CD4-positive, alpha-beta memory T cell (primary cell): ENCODE data around the gene RASSF3. TPM values are rescaled to one million over a fixed set of nuclear protein-coding genes. Genes with fewer than 3 reads are reported as not detected.
"Not testable (repeated sequence)": the region's sequence is repeated elsewhere in the genome, so short reads cannot be mapped to it uniquely, and the experiment has no call there.

Experiments used
- CTCF ChIA-PET: fragments of 350-600 bp; sonication (Branson Sonifier 250); formaldehyde crosslinking; loops from one replicate; lab custom pipeline; 2021; ENCODE audit warnings: inconsistent platforms; ENCODE audit not compliant: partially characterized antibody; lab: Charles Lee
- POLR2A ChIA-PET: fragments of 350-600 bp; sonication (Branson Sonifier 250); formaldehyde crosslinking; loops from one replicate; lab custom pipeline; 2021; ENCODE audit not compliant: partially characterized antibody; lab: Charles Lee
- DNase-seq, 5 donors: peaks; one replicate each; pipeline versions ENCODE4 v3.0.0 to v3.0.0-alpha.2; 2020 to 2022; ENCODE audit warnings: mixed read lengths in 1 of 5
- H3K27ac ChIP-seq: one replicate; pipeline ENCODE4 v1.7.0; 2013; ENCODE audit warnings: low read depth, low read length
- H3K27me3 ChIP-seq: 2 replicates; pipeline ENCODE4 v1.7.0; 2013; ENCODE audit warnings: mild to moderate bottlenecking, low read length, moderate library complexity; ENCODE audit not compliant: insufficient read depth
- H3K36me3 ChIP-seq: 2 replicates; pipeline ENCODE4 v1.7.0; 2013; ENCODE audit warnings: mild to moderate bottlenecking, low read length, moderate library complexity; ENCODE audit not compliant: insufficient read depth
- H3K4me1 ChIP-seq: 2 replicates; pipeline ENCODE4 v1.7.0; 2013; ENCODE audit warnings: mild to moderate bottlenecking, low read length, moderate library complexity; ENCODE audit not compliant: insufficient read depth
- H3K4me3 ChIP-seq, 2 donors: one replicate each; pipeline ENCODE4 v1.7.0; 2013; ENCODE audit warnings: low read length in 2 of 2, mild to moderate bottlenecking in 1 of 2
- H3K9me3 ChIP-seq, 2 donors: one replicate each; pipeline ENCODE4 v1.7.0; 2013; ENCODE audit warnings: low read length in 2 of 2, control low read depth in 1 of 2; ENCODE audit not compliant: control insufficient read depth in 1 of 2
- H3K27ac Mint-ChIP-seq, 7 donors: one replicate each; pipeline ENCODE4 v1.8.0; 2020 to 2021; ENCODE audit warnings: mixed read lengths in 7 of 7, mild to moderate bottlenecking in 6 of 7, inconsistent platforms in 3 of 7, moderate library complexity in 3 of 7
- H3K27me3 Mint-ChIP-seq, 2 donors: one replicate each; pipeline ENCODE4 v1.8.0; 2020 to 2021; ENCODE audit warnings: mixed read lengths in 2 of 2
- H3K36me3 Mint-ChIP-seq, 2 donors: one replicate each; pipeline ENCODE4 v1.8.0; 2020 to 2021; ENCODE audit warnings: mixed read lengths in 2 of 2, inconsistent platforms in 1 of 2, mild to moderate bottlenecking in 1 of 2
- H3K4me1 Mint-ChIP-seq, 4 donors: one replicate each; pipeline ENCODE4 v1.8.0; 2020 to 2021; ENCODE audit warnings: mixed read lengths in 4 of 4, mild to moderate bottlenecking in 1 of 4
- H3K4me3 Mint-ChIP-seq, 8 donors: one replicate each; pipeline ENCODE4 v1.8.0; 2020 to 2021; ENCODE audit warnings: mixed read lengths in 8 of 8, mild to moderate bottlenecking in 7 of 8, moderate library complexity in 6 of 8, inconsistent platforms in 3 of 8
- H3K9me3 Mint-ChIP-seq, 8 donors: one replicate each; pipeline ENCODE4 v1.8.0; 2020 to 2021; ENCODE audit warnings: mixed read lengths in 8 of 8, mild to moderate bottlenecking in 5 of 8, inconsistent platforms in 3 of 8, moderate library complexity in 1 of 8
- intact Hi-C: fragments of 100-400 bp; cut with micrococcal nuclease; formaldehyde crosslinking; loops from one replicate; pipeline ENCODE4 v1.15.1; 2023
- polyA plus RNA-seq, 2 donors: library from polyadenylated mRNA; unstranded; fragments of 300-500 nt; fragmentation: Illumina TruSeq; gene quantifications; one replicate each; pipeline ENCODE4 v1.2.3, GENCODE V29; 2021
- total RNA-seq, 2 experiments: library from RNA; stranded (reverse); gene quantifications; one replicate each; pipeline ENCODE4 v1.2.3, GENCODE V29; 2021

The RASSF3 gene
- total and polyA plus RNA-seq, 4 experiments from 2014 or later = 5.2 to 159 (median 85.7) TPM

- H3K27me3 Mint-ChIP-seq = no peaks in the 10 kb centered on the region
- peaks cover 5 to 38% of the 10 kb centered on the region in 2 donors for H3K36me3 Mint-ChIP-seq
- ChIA-PET POLR2A (interaction anchor here (0.9 to 12.2 kb wide), 23 partner anchors 8 to 94 kb away, joined by 3 to 334 read pairs (median 8); no protein-coding TSS in a partner anchor), CTCF (interaction anchor here (0.8 to 5.5 kb wide), 19 partner anchors 8 to 86 kb away, joined by 3 to 87 read pairs (median 8); no protein-coding TSS in a partner anchor)
- Histone ChIP-seq H3K27ac (peak overlapping the region; percentile 88), H3K9me3 (no peaks in the 10 kb centered on the region), H3K27me3 (no peaks in the 10 kb centered on the region), H3K4me3 (peak overlapping the region; percentile 45 to 76), H3K4me1 (peaks cover 35% of the 10 kb centered on the region), H3K36me3 (no peaks in the 10 kb centered on the region)
- peaks cover 23 to 59% (median 35%) of the 10 kb centered on the region in 4 donors for H3K4me1 Mint-ChIP-seq
- DNase-seq = peak in 4 of 5 donors; percentile 28 to 46 (median 44)
- H3K4me3 Mint-ChIP-seq = peak overlapping the region; percentile 88 to 99 (median 94)
- H3K27ac Mint-ChIP-seq = peak overlapping the region; percentile 92 to 98 (median 96)
- intact Hi-C loops = loop anchor here (1.0 to 5.0 kb wide), 9 partner anchors 10 to 207 kb away; partner anchors contain the start of genes GNS, TBK1 and XPOT
- no peaks in the 10 kb centered on the region for H3K9me3 Mint-ChIP-seq
Observed at GRCh38 chr12:64609536-64610078, 688 bp upstream of the RASSF3 start.

- POLR2A ChIA-PET = interaction anchor here (0.6 to 12.2 kb wide), 25 partner anchors 10 to 1677 kb away, joined by 3 to 334 read pairs (median 6); partner anchors contain the start of gene XPOT
- no peaks in the 10 kb centered on the region for H3K27me3 ChIP-seq
Observed at GRCh38 chr12:64610660-64611340, 505 bp downstream of the RASSF3 start.

GRCh38 chr12:64611341-64612284 is 1.3 kb downstream of the RASSF3 start:
- ChIA-PET POLR2A (interaction anchor here (0.6 to 12.2 kb wide), 25 partner anchors 9 to 1677 kb away, joined by 3 to 334 read pairs (median 6); partner anchors contain the start of gene XPOT), CTCF (interaction anchor here (0.8 to 5.5 kb wide), 20 partner anchors 9 to 89 kb away, joined by 3 to 87 read pairs (median 5); no protein-coding TSS in a partner anchor)
- Histone ChIP-seq H3K9me3 (no peaks in the 10 kb centered on the region), H3K36me3 (peaks cover 15% of the 10 kb centered on the region), H3K27ac (peak overlapping the region; percentile 83), H3K4me3 (peak overlapping the region; percentile 91 to 95), H3K4me1 (peaks cover 55% of the 10 kb centered on the region), H3K27me3 (no peaks in the 10 kb centered on the region)
- intact Hi-C loops = loop anchor here (2.0 to 5.0 kb wide), 2 partner anchors 13 to 159 kb away; partner anchors contain the start of gene TBK1
- DNase-seq = peak in 4 of 5 donors; percentile 30 to 61 (median 37)
- H3K27me3 Mint-ChIP-seq = no peaks in the 10 kb centered on the region
- H3K4me3 Mint-ChIP-seq = peak overlapping the region; percentile 94 to 99 (median 98)
- H3K27ac Mint-ChIP-seq = peak overlapping the region; percentile 87 to 97 (median 95)
- H3K4me1 Mint-ChIP-seq = peaks cover 34 to 72% (median 43%) of the 10 kb centered on the region in 4 donors
- H3K36me3 Mint-ChIP-seq = peaks cover 21 to 57% of the 10 kb centered on the region in 2 donors
- no peaks in the 10 kb centered on the region for H3K9me3 Mint-ChIP-seq

More at GRCh38 chr12:64610660-64611340, 505 bp downstream of the RASSF3 start:
- peaks cover 7% of the 10 kb centered on the region for H3K36me3 ChIP-seq
- Mint-ChIP-seq H3K4me1 (peaks cover 28 to 70% (median 41%) of the 10 kb centered on the region in 4 donors), H3K36me3 (peaks cover 13 to 49% of the 10 kb centered on the region in 2 donors), H3K9me3 (no peaks in the 10 kb centered on the region), H3K4me3 (peak overlapping the region; percentile 94 to 99 (median 98)), H3K27ac (peak overlapping the region; percentile 87 to 97 (median 95)), H3K27me3 (no peaks in the 10 kb centered on the region)
- peaks cover 47% of the 10 kb centered on the region for H3K4me1 ChIP-seq
- H3K9me3 ChIP-seq = no peaks in the 10 kb centered on the region
- peak overlapping the region; percentile 83 for H3K27ac ChIP-seq
- intact Hi-C loops = loop anchor here (2.0 to 5.0 kb wide), 2 partner anchors 14 to 158 kb away; partner anchors contain the start of gene TBK1
- CTCF ChIA-PET = interaction anchor here (0.8 to 5.5 kb wide), 20 partner anchors 10 to 90 kb away, joined by 3 to 87 read pairs (median 4); no protein-coding TSS in a partner anchor
- peak; percentile 60 to 84 (median 65) for DNase-seq
- peak overlapping the region; percentile 91 to 95 for H3K4me3 ChIP-seq

- DNase-seq = no peak
- ChIA-PET POLR2A (interaction anchor here (0.8 to 12.2 kb wide), 6 partner anchors 14 to 80 kb away, joined by 4 to 334 read pairs (median 98); no protein-coding TSS in a partner anchor), CTCF (interaction anchor here (1.0 to 3.5 kb wide), 8 partner anchors 11 to 72 kb away, joined by 3 to 20 read pairs (median 4); no protein-coding TSS in a partner anchor)
- H3K9me3 ChIP-seq = no peaks in the 10 kb centered on the region
- peaks cover 40 to 85% (median 52%) of the 10 kb centered on the region in 4 donors for H3K4me1 Mint-ChIP-seq
- no peaks in the 10 kb centered on the region for H3K27me3 ChIP-seq
- H3K9me3 Mint-ChIP-seq = no peaks in the 10 kb centered on the region
- H3K4me3 ChIP-seq = peak overlapping the region; percentile 91 to 95
- peaks cover 64% of the 10 kb centered on the region for H3K4me1 ChIP-seq
- peaks cover 16% of the 10 kb centered on the region for H3K36me3 ChIP-seq
- no peaks in the 10 kb centered on the region for H3K27me3 Mint-ChIP-seq
- peaks cover 25 to 67% of the 10 kb centered on the region in 2 donors for H3K36me3 Mint-ChIP-seq
- intact Hi-C loops = loop anchor here (5.0 kb wide), 1 partner anchor 161 kb away; the partner anchor contains the start of gene TBK1
- peak overlapping the region; percentile 94 to 99 (median 98) for H3K4me3 Mint-ChIP-seq
- H3K27ac ChIP-seq = peak overlapping the region; percentile 83
- peak overlapping the region; percentile 85 to 96 (median 95) for H3K27ac Mint-ChIP-seq
Observed at GRCh38 chr12:64612843-64613242, 2.5 kb downstream of the RASSF3 start.

- H3K27me3 ChIP-seq, H3K27me3 Mint-ChIP-seq, H3K9me3 Mint-ChIP-seq, H3K27ac ChIP-seq, DNase-seq, H3K9me3 ChIP-seq, H3K4me3 ChIP-seq: not testable (repeated sequence)
- intact Hi-C loops = loop anchor here (5.0 kb wide), 1 partner anchor 162 kb away; the partner anchor contains the start of gene TBK1
- H3K36me3 ChIP-seq = peaks cover 16% of the 10 kb centered on the region
- Mint-ChIP-seq H3K36me3 (peaks cover 25 to 66% of the 10 kb centered on the region in 2 donors), H3K4me3 (peak overlapping the region; percentile 94 to 99 (median 98)), H3K4me1 (peaks cover 36 to 79% (median 47%) of the 10 kb centered on the region in 4 donors), H3K27ac (peak overlapping the region in 5 of 7 donors; percentile 51 to 95 (median 61))
- POLR2A ChIA-PET = interaction anchor here (0.6 to 12.2 kb wide), 6 partner anchors 13 to 79 kb away, joined by 3 to 334 read pairs (median 98); no protein-coding TSS in a partner anchor
- CTCF ChIA-PET = interaction anchor here (0.9 to 3.5 kb wide), 9 partner anchors 10 to 84 kb away, joined by 3 to 20 read pairs (median 5); no protein-coding TSS in a partner anchor
- peaks cover 64% of the 10 kb centered on the region for H3K4me1 ChIP-seq
Observed at GRCh38 chr12:64613775-64614398, 3.6 kb downstream of the RASSF3 start.
